ENCODE measurements around the gene PCBD2. TPM values are rescaled to one million over a fixed set of nuclear protein-coding genes. Genes with fewer than 3 reads are reported as not detected.

Gene PCBD2
- total and polyA plus RNA-seq, 2 of the 8 experiments (the other 6 are each of a cell fraction or from before 2014, with no cell fraction given) = 4.8 to 10.3 TPM

GRCh38 chr5:134873987-134874830, 30.7 kb upstream of the PCBD2 start, which contains the start of gene TXNDC15 (continued):
- TF ChIP-seq HDAC2 (IDR thresholded peaks at IDR 0.05; ENCODE audit: borderline replicate concordance in 1 of 2, low read depth in 2 of 2, low read length in 2 of 2) (0 out of 4 replicates have a peak, but pooled peaks of 1 of the 2 experiments have one; percentile 57), GABPA (IDR thresholded peaks at IDR 0.05; ENCODE audit: borderline replicate concordance, insufficient read depth, low read length) (no peak), CEBPB (IDR thresholded peaks at IDR 0.05; ENCODE audit: low read depth, low read length) (no peak), BCL11A (IDR thresholded peaks at IDR 0.05; ENCODE audit: low read depth in 2 of 2, low read length in 2 of 2) (no peak), RBBP5 (IDR thresholded peaks at IDR 0.05; ENCODE audit: borderline replicate concordance, low read depth, low read length) (peak; percentile 89; the same call in 1 of the 2 replicates), KDM5A (IDR thresholded peaks at IDR 0.05; ENCODE audit: low read length) (0 out of 2 replicates have a peak, but pooled peaks have one; percentile 34), ZNF274 (IDR thresholded peaks at IDR 0.05; ENCODE audit: borderline replicate concordance, extremely low read depth, low read length) (no peak), SRF (IDR thresholded peaks at IDR 0.05; ENCODE audit: low read depth, low read length) (no peak), CHD2 (IDR thresholded peaks at IDR 0.05; ENCODE audit: low read length) (no peak), TEAD4 (IDR thresholded peaks at IDR 0.05; ENCODE audit: low read depth, low read length) (peak; percentile 21; the same call in 1 of the 2 replicates), SAP30 (IDR thresholded peaks at IDR 0.05; ENCODE audit: insufficient read depth, insufficient replicate concordance, low read length) (no peak), SP1 (IDR thresholded peaks at IDR 0.05; ENCODE audit: low read depth, low read length) (0 out of 2 replicates have a peak, but pooled peaks have one; percentile 30), TAF7 (optimal IDR thresholded peaks at IDR 0.05; ENCODE audit: borderline replicate concordance, low read depth, low read length) (peak; percentile 93), NRF1 (IDR thresholded peaks at IDR 0.05; ENCODE audit: low read depth, low read length) (no peak), RAD21 (IDR thresholded peaks at IDR 0.05 in 1 of 2, conservative IDR thresholded peaks at IDR 0.05 in 1 of 2; ENCODE audit: low read depth in 2 of 2, low read length in 2 of 2) (no peak), FOSL1 (IDR thresholded peaks at IDR 0.05; ENCODE audit: insufficient read depth, low read depth, low read length) (no peak), TAF1 (IDR thresholded peaks at IDR 0.05; ENCODE audit: low read depth, low read length) (peak; percentile 98), MAX (IDR thresholded peaks at IDR 0.05) (peak; percentile 82), YY1 (IDR thresholded peaks at IDR 0.05; ENCODE audit: low read depth, low read length) (peak; percentile 100)
- TF ChIP-seq, protein P1, sequence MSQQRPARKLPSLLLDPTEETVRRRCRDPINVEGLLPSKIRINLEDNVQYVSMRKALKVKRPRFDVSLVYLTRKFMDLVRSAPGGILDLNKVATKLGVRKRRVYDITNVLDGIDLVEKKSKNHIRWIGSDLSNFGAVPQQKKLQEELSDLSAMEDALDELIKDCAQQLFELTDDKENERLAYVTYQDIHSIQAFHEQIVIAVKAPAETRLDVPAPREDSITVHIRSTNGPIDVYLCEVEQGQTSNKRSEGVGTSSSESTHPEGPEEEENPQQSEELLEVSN (IDR thresholded peaks at IDR 0.05) = peak; percentile 35; the same call in 1 of the 2 replicates
- TF ChIP-seq, protein P2, sequence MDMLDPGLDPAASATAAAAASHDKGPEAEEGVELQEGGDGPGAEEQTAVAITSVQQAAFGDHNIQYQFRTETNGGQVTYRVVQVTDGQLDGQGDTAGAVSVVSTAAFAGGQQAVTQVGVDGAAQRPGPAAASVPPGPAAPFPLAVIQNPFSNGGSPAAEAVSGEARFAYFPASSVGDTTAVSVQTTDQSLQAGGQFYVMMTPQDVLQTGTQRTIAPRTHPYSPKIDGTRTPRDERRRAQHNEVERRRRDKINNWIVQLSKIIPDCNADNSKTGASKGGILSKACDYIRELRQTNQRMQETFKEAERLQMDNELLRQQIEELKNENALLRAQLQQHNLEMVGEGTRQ (IDR thresholded peaks at IDR 0.05; ENCODE audit: low read length) = no peak
